ENCODE measurements around the gene LTN1.

- TF ChIP-seq CTCF (IDR thresholded peaks at IDR 0.05) (no peak), CEBPB (IDR thresholded peaks at IDR 0.05) (no peak), REST (IDR thresholded peaks at IDR 0.05) (no peak), PBX3 (IDR thresholded peaks at IDR 0.05) (no peak), POLR2AphosphoS2 (conservative IDR thresholded peaks at IDR 0.05; ENCODE audit: low read length) (no peak)
These were observed 21.5 kb downstream of the LTN1 start for GRCh38 chr21:28971171-28971570.

All from A549 (cell line).